HT1080 (cell line): ENCODE measurements around the gene DPY30. TPM values are rescaled to one million over a fixed set of nuclear protein-coding genes. Genes with fewer than 3 reads are reported as not detected.

Experiments
- DNase-seq: peaks from one replicate; pipeline ENCODE4 v3.0.0-alpha.2; 2015; ENCODE audit warnings: low read depth
- total RNA-seq: library from RNA; depleted of rRNA; stranded (reverse); fragments of >200 nt; shearing (Covaris generic); gene quantifications from 2 replicates; pipeline ENCODE4 v1.2.3, GENCODE V29; 2014

DPY30 gene
- total RNA-seq, 1 experiment from 2014 or later: 62.9 TPM

DNA sequence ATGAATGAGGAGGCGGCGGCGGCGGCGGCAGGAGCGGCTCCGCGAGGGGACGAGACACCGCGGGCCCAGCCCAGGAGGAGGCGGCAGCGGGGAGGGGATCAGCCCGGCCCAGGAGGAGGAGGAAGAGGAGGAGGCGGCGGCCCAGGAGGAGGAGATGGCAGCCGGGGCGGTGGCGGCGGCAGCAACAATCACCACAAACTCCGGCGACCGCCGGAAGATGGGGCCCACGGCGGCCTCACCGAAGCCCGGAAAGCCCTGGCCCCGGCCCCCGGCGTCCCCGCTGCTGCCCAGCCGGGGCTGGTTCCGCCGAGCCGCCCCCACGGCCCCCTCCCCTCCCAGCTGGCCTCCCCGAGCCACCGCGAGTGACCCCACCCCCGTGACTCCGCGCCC, 29.3 kb downstream of the DPY30 start:
- peak; percentile 69 for DNase-seq

DNA sequence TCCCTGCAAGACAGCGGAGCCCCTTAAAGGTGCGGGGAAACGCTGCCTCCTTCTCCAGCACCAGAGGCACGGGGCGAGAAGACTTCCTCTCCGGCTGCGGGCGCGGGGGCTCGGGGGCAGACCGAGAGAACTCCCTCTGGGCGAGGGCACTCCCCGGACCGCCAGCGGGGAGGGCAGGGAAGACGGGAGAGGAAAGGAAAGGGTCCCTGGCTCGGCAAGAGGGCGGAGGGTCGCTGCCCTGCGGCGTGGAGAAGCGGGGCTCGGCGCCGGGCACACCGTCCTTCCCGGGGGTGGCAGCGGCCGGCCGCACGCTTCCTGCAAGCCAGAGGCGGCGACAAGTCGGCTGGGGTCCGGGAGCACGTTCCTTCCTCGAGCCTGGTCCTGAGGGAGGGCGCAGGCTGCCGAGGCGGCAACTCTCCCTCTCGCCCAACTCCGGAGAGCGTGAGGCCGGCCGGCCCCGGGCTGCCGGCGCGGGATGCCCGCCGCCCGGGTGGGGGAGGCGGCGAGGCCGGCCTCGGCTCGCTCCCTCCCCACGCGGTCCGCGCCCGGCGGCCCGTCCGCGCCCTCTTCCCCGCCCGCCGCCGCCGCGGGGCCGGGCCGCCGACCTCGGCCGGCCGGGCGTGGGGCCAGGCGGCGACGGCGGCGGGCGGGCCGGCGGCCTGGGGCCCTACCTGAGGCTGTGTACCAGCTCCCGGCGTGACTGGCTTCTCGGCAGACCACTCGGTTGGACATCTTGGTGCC, 29.9 kb downstream of the DPY30 start:
- no peak for DNase-seq

DNA sequence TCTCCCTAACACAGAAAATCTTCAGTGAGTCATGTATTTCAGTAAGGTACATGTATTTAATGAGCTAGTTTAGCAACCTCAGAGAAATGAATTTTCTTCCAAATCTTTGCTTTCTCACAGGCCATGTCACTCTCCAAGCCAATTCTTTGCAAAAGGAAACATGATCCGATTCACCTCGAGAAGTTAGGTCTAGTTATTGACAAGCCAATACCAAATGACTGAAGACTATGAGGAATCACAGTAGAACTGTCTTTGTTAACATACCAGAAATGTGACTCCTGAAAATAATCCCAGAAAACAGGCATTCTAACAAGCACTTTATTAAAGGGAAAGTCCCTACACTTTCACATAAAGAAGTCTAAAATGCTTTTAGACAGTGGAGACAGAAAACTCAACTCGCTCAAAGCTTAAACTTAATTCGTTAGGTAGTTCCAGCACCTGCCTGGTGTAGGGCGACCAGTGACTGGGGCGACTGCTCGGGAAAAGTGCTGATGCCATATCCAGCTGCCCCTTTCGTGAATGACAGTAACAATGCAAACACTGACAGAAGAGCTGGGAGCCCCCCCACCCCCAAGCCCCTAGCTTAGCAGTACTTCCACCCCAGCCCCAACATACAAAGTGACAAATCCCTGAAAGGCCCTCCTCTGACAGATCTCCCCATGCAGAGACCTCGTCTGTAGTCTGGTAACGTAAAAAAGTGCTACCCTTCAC, 30.6 kb downstream of the DPY30 start:
- DNase-seq: no peak

DNA sequence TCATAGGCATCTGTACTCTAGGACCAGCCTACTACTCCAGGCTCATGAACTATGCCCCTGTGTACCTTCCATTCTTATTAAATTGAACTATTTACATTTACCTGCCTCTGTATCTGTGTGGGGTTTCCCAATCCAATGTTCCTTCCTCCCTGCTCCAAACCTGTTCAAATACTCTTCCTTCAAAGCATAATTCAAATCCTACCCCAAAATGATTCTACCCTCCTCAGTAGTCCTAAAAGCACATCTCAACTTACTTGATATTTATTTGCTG, 32.5 kb downstream of the DPY30 start:
- no peak for DNase-seq

DNA sequence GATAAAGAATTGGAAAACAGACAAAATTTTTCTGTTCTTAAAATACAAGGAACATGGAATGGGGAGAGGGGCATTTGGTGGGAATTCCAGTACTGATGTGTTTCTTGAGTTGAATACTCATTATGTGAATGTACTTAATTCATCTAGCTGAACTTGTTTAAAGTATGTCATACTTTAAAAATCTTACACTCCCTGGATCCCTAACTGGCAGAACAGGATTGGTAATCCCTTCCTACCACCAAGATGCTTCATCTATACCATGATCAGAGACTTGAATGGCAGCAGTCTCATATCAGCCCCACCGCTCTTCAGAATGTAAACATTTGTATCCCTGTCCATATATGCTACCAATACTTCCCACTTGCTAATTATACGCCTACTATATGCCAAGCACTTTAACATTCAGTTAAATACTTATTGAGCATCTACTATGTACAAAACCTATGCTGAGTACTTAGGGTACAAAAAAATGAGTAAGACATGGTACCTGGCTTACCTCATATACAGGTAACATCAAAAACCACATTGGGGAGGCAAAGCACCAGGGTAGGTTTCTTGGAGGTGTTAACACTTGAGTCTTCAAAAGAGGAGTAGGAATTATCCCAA, 34.1 kb downstream of the DPY30 start:
- DNase-seq: no peak

DNA sequence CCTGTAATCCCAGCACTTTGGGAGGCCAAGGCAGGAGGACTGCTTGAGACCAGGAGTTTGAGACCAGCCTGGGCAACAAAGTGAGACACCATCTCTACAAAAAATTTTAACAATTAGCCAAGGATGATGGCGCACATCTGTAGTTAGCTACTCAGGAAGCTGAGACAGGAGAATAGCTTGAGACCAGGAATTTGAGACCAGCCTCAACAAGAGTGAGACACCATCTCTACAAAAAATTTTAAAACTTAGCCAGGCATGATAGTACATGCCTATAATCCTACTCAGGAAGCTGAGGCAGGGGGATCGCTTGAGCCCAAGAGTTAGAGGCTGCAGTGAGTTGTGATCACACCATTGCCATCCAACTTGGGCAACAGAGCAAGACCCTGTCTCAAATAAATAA, 35.8 kb downstream of the DPY30 start:
- no peak for DNase-seq

DNA sequence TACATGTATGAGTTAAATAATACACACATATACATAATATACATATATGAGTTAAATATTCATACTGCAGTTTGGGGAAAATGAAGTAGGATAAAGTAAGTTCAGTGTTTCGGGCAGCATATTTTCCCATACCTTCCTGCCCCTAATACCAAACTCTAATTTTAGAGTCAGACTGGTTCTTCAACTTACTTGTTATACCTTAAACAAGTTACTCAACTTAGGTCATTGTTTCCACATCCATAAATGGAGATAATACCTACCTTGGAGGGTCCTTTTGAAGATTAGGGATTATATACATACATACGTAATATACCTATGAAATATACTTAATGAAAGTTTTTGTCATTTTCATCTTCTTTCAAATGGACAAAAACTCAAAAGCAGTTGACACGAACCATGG, 37.2 kb downstream of the DPY30 start:
- no peak for DNase-seq

DNA sequence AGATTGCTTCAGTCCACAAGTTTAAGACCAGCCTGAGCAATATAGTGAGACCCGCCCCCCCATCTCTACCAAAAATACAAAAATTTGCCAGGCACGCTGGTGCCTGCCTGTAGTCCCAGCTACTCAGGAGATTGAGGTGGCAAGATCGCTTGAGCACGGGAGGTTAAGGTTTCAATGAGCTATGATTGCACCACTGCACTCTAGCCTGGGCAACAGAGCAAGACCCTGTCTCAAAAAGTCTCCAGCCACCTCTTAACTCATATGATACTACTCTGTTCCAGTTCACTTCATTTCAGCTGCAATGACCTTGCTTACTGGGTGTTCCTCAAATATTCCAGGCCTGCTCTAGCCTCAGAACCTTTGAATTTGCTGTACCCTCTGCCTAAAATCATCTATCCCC, 40.2 kb downstream of the DPY30 start:
- no peak for DNase-seq

DNA sequence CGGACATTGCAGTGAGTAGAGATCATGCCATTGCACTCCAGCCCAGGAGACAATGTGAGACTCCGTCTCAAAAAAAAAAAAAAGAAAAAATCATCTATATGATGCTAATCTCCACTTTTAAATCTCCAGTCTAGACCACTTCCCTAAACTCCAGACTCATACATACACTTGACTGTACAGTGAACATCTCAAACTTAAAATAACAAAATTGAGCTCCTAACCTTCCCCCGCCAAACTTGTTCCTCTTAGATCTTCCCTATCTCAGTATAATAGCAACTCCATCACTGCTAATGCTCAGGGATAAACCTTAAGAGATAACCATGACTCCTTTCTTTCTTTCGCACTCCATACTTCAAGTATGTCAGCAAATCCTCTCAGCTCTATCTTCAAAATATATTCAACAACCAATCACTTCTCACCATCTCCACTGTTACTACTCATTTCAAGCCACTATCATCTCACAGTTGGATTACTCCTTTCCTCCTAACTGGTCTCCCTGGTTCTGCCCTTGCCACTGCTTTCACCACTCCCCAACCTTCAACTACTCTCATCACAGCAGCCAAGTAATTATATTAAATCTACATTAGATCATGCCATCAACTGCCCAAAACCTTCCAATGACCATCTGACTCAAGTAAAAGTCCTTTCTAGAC, 40.7 kb downstream of the DPY30 start:
- DNase-seq: no peak

DNA sequence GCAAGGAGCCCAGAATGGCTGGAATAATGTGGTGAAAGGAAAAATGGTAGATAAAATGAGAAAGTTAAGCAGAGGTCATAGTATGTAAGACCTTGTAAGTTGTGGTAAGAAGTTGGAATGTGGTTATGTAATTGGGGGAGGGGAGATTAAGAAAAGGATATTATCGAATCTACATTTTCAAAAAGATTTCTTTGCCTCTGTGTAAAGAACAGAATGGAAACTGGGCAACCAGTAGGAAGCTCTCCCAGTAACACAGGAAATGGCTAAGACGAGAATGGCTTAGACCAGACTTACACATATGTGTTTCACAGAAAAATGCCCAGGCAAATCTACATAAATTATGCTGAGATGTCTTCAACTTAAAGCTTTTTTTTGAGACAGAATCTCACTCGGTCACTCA, 42.0 kb downstream of the DPY30 start:
- DNase-seq: no peak

DNA sequence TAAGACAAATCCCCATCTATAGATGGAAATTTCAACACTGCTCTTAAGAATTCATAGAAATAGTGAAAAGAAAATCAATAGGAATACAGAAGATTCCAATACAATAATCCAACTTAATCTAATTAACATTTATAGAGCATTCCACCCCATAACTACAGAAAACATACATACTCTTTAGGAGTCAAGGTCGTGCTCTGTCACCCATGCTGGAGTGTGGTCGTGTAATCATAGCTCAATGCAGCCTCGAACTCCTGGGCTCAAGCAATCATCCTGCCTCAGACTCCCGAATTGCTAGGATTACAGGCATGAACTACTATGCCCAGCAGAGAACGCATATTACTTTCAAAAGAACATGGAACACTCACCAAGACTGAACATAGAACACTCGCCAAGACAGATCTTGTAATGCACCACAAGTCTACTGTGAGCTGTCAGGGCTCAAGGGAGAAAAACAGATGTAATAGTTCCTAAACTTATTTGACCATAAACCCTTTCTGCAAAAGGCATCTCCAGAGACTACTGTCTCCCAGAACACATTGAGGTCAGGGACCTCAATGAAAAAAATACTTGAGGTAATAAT, 42.9 kb downstream of the DPY30 start:
- no peak for DNase-seq

DNA sequence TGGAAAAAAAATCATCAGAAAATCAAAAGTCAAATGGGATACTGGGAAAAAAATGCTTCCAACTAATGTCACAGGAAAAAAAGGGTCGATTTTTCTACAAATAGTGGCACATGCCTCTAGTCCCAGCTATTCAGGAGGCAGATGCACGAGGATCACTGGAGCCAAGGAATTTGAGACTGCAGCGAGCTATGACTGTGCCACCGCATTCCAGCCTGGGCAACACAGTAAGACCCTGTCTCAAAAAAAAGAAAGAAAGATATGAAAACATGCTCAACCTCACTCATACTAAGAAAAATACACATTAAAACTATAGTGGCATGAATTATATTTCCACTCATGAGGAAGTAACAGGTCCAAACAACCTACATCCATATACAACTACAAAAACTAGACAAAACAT, 46.7 kb downstream of the DPY30 start:
- no peak for DNase-seq

DNA sequence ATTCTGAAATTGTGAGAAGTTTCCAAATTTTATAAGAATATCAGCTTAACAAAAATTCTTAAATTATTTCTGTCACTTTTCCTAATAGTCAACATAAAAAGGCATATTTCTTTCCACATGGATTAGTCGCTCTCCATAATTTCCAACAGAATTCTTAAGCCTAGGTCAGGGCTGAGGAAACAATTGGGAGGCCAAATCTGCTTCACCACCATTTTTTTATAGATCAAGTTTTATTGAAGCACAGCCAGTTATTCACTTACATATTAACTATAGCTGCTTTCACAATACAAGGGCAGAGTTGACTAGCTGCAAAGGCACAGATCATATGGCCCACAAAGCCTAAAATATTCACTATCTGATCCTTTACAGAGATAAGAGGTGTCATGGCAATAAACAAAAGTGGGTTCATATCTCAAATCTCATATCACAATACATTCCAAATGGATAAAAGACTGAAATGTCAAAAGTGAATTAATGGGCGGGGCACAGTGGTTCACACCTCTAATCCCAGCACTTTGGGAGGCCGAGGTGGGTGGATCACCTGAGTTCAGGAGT, 47.5 kb downstream of the DPY30 start:
- DNase-seq: no peak

DNA sequence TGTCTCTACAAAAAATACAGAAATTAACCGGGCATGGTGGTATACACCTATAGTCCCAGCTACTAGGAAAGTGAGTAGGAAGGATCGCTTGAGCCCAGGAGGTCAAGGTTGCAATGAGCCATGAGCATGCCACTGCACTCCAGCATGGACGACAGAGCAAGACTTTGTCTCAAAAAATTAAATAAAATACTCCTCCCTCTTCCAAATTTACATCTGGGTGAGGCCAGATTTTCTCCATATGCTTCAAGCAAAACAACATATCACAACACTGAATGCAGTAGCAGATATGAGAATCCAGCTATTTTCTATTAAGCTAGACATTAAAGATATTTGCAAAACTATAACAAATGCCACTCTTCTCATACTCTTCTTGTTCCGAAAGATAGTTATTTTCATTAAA, 49.7 kb downstream of the DPY30 start:
- no peak for DNase-seq

DNA sequence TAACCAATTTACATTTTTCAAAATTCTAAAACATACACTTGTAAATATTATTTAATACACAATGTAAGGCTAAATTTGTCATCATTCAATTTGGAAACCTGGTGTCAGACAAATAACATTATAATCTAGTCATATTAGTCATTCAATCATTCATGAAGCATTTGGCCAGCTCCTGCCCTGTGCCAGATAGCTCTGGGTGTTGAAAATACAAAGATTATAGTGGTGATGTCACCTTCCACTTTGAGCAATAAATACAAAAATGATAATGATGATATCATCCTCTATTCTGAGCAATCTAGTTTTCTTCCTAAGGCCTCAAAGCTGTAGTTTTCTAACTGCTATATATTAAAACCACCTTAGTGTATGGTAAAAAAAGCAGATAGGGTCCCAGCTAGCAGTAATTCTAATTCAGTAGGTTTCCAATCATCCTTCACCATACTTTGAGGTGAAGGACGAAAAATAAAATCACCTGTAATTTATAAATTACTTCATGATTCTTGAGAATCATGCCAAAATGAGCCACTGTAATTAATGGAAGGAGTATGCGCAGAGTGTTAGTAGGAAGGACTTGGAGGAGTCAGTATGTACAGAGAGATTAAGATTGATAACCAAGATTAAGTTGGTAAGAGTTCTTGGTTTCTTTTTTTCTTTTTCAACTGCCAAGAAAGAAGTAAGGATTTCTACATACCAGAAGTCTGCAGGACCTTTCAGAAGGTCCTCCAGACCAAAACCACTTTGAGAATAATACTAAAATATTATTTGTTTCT, 52.0 kb downstream of the DPY30 start:
- DNase-seq: peak; percentile 14

DNA sequence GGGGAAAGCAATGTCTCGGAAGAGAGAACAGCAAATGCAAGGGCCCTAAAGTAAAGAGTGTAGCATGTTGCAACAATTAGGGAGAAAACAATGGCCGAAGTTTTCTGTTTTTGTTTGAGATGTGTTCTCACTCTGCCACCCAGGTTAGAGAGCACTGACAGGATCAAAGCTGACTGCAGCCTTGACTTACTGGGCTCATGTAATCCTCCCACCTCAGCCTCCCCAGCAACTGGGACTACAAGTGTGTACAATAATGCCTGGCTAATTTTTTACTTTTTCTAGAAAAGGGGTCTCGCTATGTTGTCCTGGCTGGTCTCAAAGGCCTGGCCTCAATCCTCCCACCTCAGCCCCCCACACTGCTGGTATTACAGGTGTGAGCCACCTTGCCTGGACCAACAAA, 52.7 kb downstream of the DPY30 start:
- no peak for DNase-seq

DNA sequence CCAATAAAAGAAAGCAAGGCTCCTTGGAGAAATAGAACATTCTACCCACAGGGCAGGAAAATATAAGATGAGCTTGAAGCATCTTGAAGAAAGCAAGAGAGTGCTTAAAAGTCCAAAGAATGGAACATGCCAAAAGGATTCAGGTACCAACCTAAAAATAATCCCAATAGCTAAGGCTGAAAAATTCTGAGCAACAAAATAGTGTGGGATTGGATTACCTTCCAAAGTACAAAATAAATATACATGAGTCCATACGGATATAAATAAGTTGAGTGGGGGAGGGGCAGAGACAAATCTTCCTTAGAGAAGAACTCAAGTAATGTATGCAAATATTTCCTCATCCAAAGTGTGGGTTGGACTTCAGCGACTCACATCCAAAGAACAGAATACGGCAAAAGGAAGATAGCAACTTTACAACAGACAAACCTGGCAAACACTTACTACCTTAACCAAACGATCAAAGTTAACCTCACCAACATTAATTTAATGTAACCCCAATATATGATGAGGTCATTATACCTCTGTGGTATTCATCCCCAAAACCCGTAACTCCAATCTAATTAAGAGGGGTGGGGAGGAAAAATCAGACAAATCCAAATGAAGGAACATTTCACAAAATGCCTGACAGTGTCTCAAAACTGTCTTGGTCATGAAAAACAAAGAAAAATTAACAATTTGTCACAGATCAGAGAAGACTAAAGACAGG, 55.7 kb downstream of the DPY30 start:
- no peak for DNase-seq

DNA sequence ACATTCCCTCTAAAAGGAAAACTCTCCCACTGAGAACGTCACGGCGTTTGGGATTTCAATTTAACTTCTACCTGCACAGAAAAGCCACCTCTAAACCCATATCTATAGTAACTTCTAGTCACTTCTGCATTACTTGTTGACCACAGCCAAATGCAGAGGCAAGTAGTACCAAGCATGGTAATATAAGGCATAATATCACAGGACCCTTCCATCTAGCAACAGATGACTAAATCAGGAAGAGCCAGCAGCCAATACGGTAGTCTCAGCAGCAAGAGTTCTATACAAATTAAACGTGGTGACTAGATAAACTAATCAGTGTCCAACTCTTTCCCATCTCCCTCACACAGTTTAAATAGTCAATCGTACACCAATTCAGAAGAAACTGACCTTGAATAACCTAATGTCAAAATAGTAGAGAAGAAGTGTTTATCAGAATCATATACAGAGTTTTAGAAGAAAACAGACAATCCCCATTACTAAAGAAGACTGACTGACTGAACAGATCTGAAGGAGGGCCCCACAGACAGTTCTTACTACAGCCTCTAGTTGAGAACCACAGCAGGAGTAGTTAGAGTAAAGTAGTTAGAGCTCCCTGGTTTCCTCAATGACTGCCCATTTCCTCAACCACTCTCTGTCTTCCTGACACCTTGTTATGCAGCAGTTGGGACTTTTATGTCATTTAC, 58.8 kb downstream of the DPY30 start:
- peak; percentile 18 for DNase-seq

DNA sequence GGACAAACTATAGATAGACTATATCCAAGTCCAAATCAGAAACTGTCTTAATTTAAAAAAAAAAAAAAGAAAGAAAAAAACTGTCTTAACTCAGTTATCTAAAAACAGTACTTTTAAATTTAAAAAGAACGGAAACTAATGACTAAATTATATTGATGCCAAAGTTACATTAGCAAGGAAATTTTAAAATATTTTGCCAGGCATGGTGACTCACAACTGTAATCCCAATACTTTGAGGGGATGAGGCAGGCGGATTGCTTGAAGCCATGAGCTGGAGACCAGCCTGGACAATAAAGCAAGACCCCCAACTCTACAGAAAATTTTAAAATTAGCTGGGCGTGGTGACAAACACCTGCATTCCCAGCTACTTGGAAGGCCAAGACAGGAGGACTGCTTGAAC, 59.6 kb downstream of the DPY30 start:
- no peak for DNase-seq

DNA sequence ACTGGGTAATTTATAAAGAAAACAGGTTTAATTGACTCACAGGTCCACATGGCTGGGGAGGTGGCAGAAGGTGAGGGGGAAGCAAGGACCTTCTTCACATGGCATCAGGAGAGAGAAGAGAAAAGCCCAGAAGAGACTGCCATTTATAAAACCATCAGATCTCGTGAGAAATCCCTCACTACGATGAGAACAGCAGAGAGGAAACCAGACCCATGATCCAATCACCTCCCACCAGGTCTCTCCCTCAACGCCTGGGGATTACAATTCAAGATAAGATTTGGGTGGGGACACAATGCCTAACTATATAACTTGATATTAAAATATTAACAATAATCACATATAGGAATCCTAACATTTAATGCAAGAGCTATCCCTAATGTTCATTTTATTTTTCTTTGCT, 60.6 kb downstream of the DPY30 start:
- no peak for DNase-seq
